A549 treated with DMSO at 1 μM for 4 hours (cell line): ENCODE data around the gene TTC31. TPM values are rescaled to one million over a fixed set of nuclear protein-coding genes. Genes with fewer than 3 reads are reported as not detected.

Experiments used
- total RNA-seq: library from RNA; stranded (reverse); fragments of 200-300 nt; extraction: Qiagen RNA extraction; gene quantifications from 5 replicates; pipeline ENCODE4 v1.2.3, GENCODE V29; 2022; ENCODE audit warnings: low read depth

Gene TTC31
- total RNA-seq: 14.8 to 19.3 TPM (median 17.3 TPM) in 5 replicates

GRCh38 chr2:74482801-74483674 is at the start of gene TTC31, which contains the start of gene CCDC142:
TTC31 (plus strand) TSS chr2:74483081; CDS start chr2:74483096, 15 bp downstream.
CCDC142 (minus strand) TSS chr2:74482998; CDS start chr2:74482837, 161 bp downstream.

DNA sequence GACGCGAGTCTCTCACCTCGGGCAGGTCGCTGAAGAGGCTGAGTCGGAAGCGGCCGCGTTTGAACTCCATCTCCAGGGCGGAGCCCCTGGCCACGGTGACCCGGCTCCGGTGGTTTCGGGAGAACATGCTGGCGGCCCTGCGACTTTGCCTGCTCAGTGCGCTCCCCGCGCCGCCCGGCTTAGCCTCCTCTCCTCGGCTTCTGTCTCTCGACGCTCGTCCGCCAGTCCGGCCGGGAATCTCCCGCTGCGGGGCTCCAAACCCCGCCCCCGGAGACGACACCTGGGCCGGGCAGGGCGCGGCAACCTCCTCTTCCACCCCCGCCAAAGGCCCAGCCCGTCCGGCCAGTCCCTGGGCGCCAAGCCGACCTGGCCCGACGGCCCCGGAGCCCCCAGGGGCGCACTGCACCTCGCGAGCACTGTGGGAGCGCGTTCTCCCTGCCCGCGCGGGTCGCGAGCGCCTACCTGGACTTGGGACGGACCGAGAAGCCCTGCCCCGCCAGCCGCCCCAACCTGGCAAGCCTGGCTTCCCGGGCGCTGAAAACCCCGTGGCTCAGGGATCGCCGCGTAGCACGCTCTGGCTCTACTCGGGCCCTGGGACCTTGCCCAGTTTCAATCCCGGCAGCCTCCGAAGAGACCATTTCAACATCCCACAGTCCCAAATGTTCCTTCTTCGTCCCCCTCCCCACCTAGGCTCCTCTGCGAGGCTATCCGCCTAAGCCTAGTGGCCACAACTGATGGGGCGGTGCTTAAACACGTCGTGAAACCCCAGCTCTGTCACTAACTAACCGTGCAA is 41.0 kb upstream of the TTC31 start, which contains the start of gene RTKN:
RTKN (minus strand) TSS at position 248 of the 793 bp plus-strand sequence; CDS start at position 127, 121 bp downstream.

DNA sequence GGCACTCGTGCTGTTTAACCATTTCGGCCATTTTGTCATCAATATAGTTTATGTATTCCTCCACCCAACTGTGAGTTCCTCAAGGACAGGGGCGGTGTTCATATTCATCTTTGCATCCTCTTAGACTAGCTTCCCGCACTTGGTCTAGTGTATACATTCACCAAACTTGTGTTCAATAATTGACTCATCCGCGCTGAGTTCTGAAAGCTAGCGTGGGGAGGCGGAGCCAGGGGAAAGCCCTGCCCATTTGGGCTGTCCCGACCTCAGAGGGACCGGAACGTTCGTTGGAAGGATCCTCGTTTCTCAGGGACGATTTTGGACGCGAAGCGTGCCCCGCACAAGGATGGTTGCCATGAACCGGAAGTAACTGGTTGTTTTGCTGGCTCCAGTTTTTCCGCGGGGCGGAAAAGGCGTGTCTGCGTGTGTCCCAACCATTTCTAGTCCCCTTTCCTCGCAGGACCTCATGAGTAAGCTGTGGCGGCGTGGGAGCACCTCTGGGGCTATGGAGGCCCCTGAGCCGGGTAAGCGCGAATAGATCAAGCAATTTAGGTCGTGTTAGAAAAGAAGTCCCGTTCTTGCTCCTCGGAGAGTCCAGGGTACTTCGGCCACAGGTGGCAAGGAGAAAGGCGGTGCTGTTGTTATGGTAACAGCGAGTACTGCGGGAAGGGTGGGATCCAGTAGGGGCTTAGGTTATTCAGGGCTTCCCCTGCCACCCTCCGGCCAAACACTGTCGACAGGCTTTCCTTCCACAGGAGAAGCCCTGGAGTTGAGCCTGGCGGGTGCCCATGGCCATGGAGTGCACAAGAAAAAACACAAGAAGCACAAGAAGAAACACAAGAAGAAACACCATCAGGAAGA is 28.0 kb upstream of the TTC31 start, which contains the start of gene INO80B:
INO80B (plus strand) TSS at position 434 of the 858 bp plus-strand sequence; CDS start at position 464, 30 bp downstream.

DNA sequence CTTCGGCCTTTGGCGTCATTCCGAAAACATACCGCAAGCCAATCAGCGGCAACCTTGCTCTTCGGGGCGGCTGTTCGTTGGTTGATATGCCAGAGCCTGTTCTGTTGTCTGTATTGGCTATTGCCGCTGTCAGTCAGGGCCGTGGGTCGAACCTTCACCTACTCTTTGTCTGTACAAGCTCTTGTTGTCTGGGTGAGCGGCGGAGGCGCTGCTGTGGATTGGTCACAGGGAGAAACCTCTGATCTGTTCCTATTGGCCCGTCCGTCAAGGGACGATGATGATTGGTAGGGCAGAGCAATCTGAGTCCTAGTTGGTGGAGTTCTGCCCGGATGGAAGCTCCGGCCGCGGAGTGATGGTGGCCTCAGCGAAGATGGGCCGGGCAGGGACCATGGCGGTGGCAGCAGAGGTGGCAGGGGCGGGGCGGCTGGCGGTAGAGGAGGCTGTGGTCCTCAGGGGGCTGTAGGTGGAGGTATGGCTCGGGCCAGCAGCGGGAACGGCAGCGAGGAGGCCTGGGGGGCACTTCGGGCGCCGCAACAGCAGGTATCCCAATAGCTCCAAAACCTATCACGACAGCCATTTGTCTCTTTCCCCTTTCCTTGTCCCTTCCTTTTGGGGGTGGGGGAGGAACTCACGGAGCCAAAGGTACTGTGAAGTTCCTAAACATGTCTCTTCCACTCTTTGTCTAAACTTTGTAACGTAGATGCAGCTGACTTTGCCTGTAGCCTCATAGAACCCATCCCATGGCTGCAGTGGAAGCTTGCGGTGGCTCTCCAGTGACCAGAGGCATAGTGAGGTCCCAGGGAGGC is 24.5 kb upstream of the TTC31 start, which contains the start of gene WBP1:
WBP1 (plus strand) TSS at position 307 of the 806 bp plus-strand sequence; CDS start at position 472, 165 bp downstream.

GRCh38 chr2:74472086-74472944 is 10.6 kb upstream of the TTC31 start, which contains the start of gene MRPL53:
MRPL53 (minus strand) TSS chr2:74472680; CDS start chr2:74472660, 20 bp downstream.

DNA sequence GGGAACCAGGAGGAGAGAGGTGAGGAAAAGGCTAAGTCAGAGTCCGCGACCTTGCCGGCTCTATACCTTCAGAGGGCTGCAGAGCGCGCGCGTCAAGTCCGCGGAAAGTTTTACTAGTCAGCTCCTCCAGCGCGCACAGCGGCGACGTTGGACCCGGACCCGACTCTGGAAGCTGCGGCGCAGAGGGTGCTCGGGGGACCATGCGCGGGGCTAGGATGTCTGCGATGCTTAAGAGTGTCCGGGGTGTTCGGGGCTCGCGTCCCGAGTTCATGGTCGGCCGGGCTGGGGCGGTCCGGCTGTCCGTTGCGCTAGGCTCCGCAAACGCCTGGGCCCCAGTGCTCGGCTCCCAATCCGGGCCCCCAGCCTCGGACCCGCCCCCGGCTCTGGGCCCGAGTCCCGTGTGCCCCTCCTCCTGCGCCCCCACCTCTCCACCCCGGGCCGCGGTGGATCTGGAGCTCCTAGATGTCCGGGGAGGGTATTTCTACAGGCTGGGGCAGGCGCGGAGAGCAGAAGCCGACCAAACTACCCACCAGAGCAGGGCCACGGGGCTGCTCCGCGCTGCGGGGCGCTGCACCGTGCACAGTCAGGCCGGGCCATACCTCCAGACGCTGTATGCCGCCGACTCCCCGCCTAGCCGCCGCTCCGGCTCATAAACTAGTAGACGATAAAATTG is 16.5 kb downstream of the TTC31 start, which contains the start of gene LBX2:
LBX2 (minus strand) TSS at position 337 of the 673 bp plus-strand sequence; CDS start at position 271, 66 bp downstream.

GRCh38 chr2:74507145-74507925 is 24.5 kb downstream of the TTC31 start, which contains the start of gene PCGF1:
PCGF1 (minus strand) TSS chr2:74507695; CDS start chr2:74507668, 27 bp downstream.

GRCh38 chr2:74514368-74515270 is 31.7 kb downstream of the TTC31 start, which contains the start of gene TLX2:
TLX2 (plus strand) TSS chr2:74514450; CDS start chr2:74514807, 357 bp downstream.

DNA sequence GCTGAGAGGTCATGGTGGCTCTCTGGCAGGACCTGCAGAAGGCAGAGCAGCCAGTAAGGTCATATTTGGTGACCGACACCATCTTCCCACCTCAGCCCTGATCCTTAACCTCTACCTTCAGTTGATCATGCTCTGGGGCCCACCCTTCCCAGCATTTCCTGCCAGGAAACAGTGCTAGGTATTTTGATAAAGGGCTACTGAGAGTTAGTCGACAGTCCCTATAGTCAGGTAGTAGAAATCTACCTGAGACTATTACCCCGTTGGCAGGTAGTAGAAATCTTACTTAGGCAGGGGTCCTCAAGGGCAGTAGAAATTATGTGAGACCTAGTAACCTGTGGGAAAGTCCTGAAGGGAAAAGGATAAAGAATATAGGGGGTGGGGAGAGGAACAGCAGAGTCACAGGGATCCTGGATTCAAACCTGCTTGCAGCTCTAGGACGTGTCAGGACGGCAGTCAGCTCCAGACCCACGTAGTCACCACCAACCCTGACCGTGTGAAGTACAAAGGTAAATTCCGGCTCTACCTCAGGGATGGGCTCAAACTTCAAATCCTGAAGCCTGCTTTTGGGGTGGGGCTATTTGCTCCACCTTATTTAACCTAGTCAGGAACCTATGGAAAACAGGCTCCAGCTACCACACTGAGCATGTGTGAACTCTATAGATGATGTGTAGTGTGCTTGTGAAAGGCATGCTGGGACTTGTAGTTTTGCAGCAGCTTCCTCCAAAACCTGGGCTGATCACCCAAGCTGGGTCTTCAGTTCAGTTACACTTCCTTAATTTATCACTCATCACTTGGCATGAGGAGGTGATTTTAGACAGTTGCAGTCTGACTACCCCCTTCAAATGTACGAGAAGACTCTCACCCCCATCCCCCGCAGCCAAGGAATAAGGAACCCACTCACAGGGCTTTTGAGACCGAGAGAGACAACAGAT is 43.1 kb downstream of the TTC31 start, which contains the start of gene DQX1:
DQX1 (minus strand) TSS at position 515 of the 932 bp plus-strand sequence; CDS start at position 13, 502 bp downstream.

GRCh38 chr2:74529357-74530238 is 46.7 kb downstream of the TTC31 start, which contains the start of the genes AUP1 and HTRA2:
AUP1 (minus strand) TSS chr2:74529706; CDS start chr2:74529629, 77 bp downstream.
HTRA2 (plus strand) TSS chr2:74529933; CDS start chr2:74530007, 74 bp downstream.

